Omental fat pad (tissue), 4 donors: Measurements from ENCODE around the gene PEX1. TPM values are rescaled to one million over a fixed set of nuclear protein-coding genes. Genes with fewer than 3 reads are reported as not detected.
"Not testable (repeated sequence)": the region's sequence is repeated elsewhere in the genome, so short reads cannot be mapped to it uniquely, and the experiment has no call there.

Experiments
- ATAC-seq: fragments of 150-250 bp; one replicate; pipeline ENCODE4 v1.9.1; 2016; ENCODE audit warnings: mild to moderate bottlenecking, moderate library complexity; ENCODE audit not compliant: low FRiP score
- DNase-seq: peaks from one replicate; pipeline ENCODE4 v3.0.0-alpha.2; 2019; ENCODE audit warnings: low spot score
- CTCF ChIP-seq, 3 donors: fragments of 450-650 bp; IDR thresholded peaks; one replicate each; pipeline ENCODE4 v1.5.1; 2016 to 2017; ENCODE audit warnings: antibody characterized with exemption in 3 of 3, mild to moderate bottlenecking in 3 of 3, moderate library complexity in 2 of 3
- total RNA-seq, 4 donors: library from RNA; depleted of rRNA; stranded (reverse); fragments of >200 nt; gene quantifications; one replicate each; pipeline ENCODE4 v1.1.0, GENCODE V29; 2016

Gene PEX1
- total RNA-seq, 4 donors from 2014 or later: 9.8 to 23.5 (median 14.3) TPM

- TF ChIP-seq CTCF (IDR thresholded peaks at IDR 0.05): no peak
- DNase-seq (no peak), ATAC-seq (no peak)
Measured at GRCh38 chr7:92557249-92557648, 28.9 kb upstream of the PEX1 start.

GRCh38 chr7:92550194-92550593 is 21.9 kb upstream of the PEX1 start:
- ATAC-seq: no peak
- no peak for TF ChIP-seq CTCF (IDR thresholded peaks at IDR 0.05)
- DNase-seq: no peak

GRCh38 chr7:92547579-92547978 is 19.3 kb upstream of the PEX1 start:
- ATAC-seq (peak; percentile 48), DNase-seq (no peak)
- TF ChIP-seq CTCF (IDR thresholded peaks at IDR 0.05): no peak

GRCh38 chr7:92546856-92547497 is 18.7 kb upstream of the PEX1 start:
- DNase-seq: no peak
- ATAC-seq: no peak
- no peak for TF ChIP-seq CTCF (IDR thresholded peaks at IDR 0.05)

- not testable (repeated sequence) for ATAC-seq, DNase-seq
Measured at GRCh38 chr7:92545116-92545515, 16.8 kb upstream of the PEX1 start.

- not testable (repeated sequence) for ATAC-seq
Measured at GRCh38 chr7:92543542-92543941, 15.2 kb upstream of the PEX1 start.

GRCh38 chr7:92534572-92534971 is 6.3 kb upstream of the PEX1 start:
- ATAC-seq (no peak), DNase-seq (no peak)
- no peak for TF ChIP-seq CTCF (IDR thresholded peaks at IDR 0.05)

More at GRCh38 chr7:92543542-92543941, 15.2 kb upstream of the PEX1 start:
- not testable (repeated sequence) for DNase-seq

- no peak for TF ChIP-seq CTCF (IDR thresholded peaks at IDR 0.05)
- ATAC-seq (no peak), DNase-seq (no peak)
Measured at GRCh38 chr7:92528958-92529264, 591 bp upstream of the PEX1 start.
